SK-N-SH (cell line): ENCODE results near the gene CERS1. TPM values are rescaled to one million over a fixed set of nuclear protein-coding genes. Genes with fewer than 3 reads are reported as not detected.

Experiments
- CTCF ChIA-PET: fragments of 300-600, 350-600 bp; formaldehyde crosslinking; extraction: SDS; loops from one replicate; lab custom pipeline; 2021; lab: Yijun Ruan, JAX
- POLR2A ChIA-PET: fragments of 350-600 bp; sonication (Branson Sonifier 250); formaldehyde crosslinking; extraction: SDS; loops from one replicate; lab custom pipeline; 2020; ENCODE audit warnings: antibody characterized with exemption, inconsistent platforms; lab: Yijun Ruan, JAX
- DNase-seq: peaks from one replicate; pipeline ENCODE4 v3.0.0; 2012
- H2AFZ ChIP-seq: fragments of 200-600 bp; sonication (generic); 2 replicates; pipeline ENCODE4 v1.8.1; 2016; ENCODE audit warnings: antibody characterized with exemption, mild to moderate bottlenecking, low read depth
- H3F3A ChIP-seq: fragments of 200-600 bp; sonication (generic); replicated peaks from 2 replicates; pipeline ENCODE3; 2016; ENCODE audit warnings: antibody characterized with exemption, mild to moderate bottlenecking; ENCODE audit not compliant: insufficient read depth
- H3K27ac ChIP-seq, 2 experiments: fragments of 200-500 bp in 1 of 2; fragments of 200-600 bp in 1 of 2; sonication (Bioruptor generic) in 1 of 2; sonication (generic), shearing (Covaris generic) in 1 of 2; 2 replicates each; pipeline versions ENCODE4 v1.5.1 to v1.6.1; 2014 to 2016; ENCODE audit warnings: low read depth in 2 of 2, inconsistent platforms in 1 of 2, low read length in 1 of 2, mild to moderate bottlenecking in 1 of 2, mixed read lengths in 1 of 2
- H3K27me3 ChIP-seq: fragments of 200-600 bp; sonication (generic), shearing (Covaris generic); 2 replicates; pipeline ENCODE4 v1.6.1; 2016; ENCODE audit warnings: mixed run types; ENCODE audit not compliant: insufficient read depth
- H3K36me3 ChIP-seq, 2 experiments: fragments of 200-500 bp in 1 of 2; fragments of 200-600 bp in 1 of 2; sonication (Bioruptor generic) in 1 of 2; sonication (generic) in 1 of 2; replicated peaks in 1 of 2; 2 replicates each; pipeline versions ENCODE3 to v1.5.1; 2014 to 2016; ENCODE audit warnings: low read length in 1 of 2, mild to moderate bottlenecking in 1 of 2; ENCODE audit not compliant: insufficient read depth in 2 of 2, control insufficient read depth in 1 of 2
- H3K4me1 ChIP-seq, 2 experiments: fragments of 200-500 bp in 1 of 2; fragments of 200-600 bp in 1 of 2; sonication (Bioruptor generic) in 1 of 2; sonication (generic), shearing (Covaris generic) in 1 of 2; 2 replicates each; pipeline versions ENCODE4 v1.5.1 to v1.6.1; 2014 to 2016; ENCODE audit warnings: low read depth in 1 of 2, low read length in 1 of 2, mixed run types in 1 of 2; ENCODE audit not compliant: insufficient read depth in 2 of 2, control insufficient read depth in 1 of 2
- H3K4me2 ChIP-seq: fragments of 200-600 bp; sonication (generic), shearing (Covaris generic); 2 replicates; pipeline ENCODE4 v1.6.1; 2017; ENCODE audit warnings: mixed run types
- H3K4me3 ChIP-seq, 2 experiments: fragments of 200-500 bp in 1 of 2; fragments of 200-600 bp in 1 of 2; sonication (Bioruptor generic) in 1 of 2; sonication (generic), shearing (Covaris generic) in 1 of 2; 2 replicates each; pipeline versions ENCODE4 v1.5.1 to v1.8.1; 2014 to 2016; ENCODE audit warnings: low read depth in 2 of 2, inconsistent platforms in 1 of 2, low read length in 1 of 2, mild to moderate bottlenecking in 1 of 2, mixed read lengths in 1 of 2, moderate library complexity in 1 of 2
- H3K79me2 ChIP-seq: fragments of 200-600 bp; sonication (generic); 2 replicates; pipeline ENCODE4 v1.8.1; 2017; ENCODE audit warnings: mild to moderate bottlenecking; ENCODE audit not compliant: insufficient read depth
- H3K9ac ChIP-seq: fragments of 200-600 bp; sonication (generic); 2 replicates; pipeline ENCODE4 v1.6.1; 2017; ENCODE audit warnings: mixed run types
- H3K9me2 ChIP-seq: fragments of 200-600 bp; sonication (generic); 2 replicates; pipeline ENCODE4 v1.6.1; 2017; ENCODE audit warnings: mixed run types
- H3K9me3 ChIP-seq: fragments of 200-600 bp; sonication (generic); 2 replicates; pipeline ENCODE4 v1.6.1; 2017; ENCODE audit warnings: mixed run types, mild to moderate bottlenecking, moderate library complexity
- H4K20me1 ChIP-seq: fragments of 200-600 bp; sonication (generic); 2 replicates; pipeline ENCODE4 v1.6.1; 2017; ENCODE audit warnings: mild to moderate bottlenecking, mixed run types; ENCODE audit not compliant: insufficient read depth
- CHD2 ChIP-seq: fragments of 150-350 bp; IDR thresholded peaks from 2 replicates; pipeline ENCODE4 v1.6.1; 2018; ENCODE audit warnings: low read length; ENCODE audit not compliant: partially characterized antibody
- EP300 ChIP-seq, 2 experiments: IDR thresholded peaks; 2 replicates each; pipeline versions ENCODE4 v1.4.0 to v1.6.1; 2012; ENCODE audit warnings: borderline replicate concordance in 1 of 2, low read depth in 1 of 2, low read length in 1 of 2
- FOXM1 ChIP-seq: IDR thresholded peaks from 2 replicates; pipeline ENCODE4 v1.4.0; 2012; ENCODE audit warnings: low read depth, mild to moderate bottlenecking
- MEF2A ChIP-seq: IDR thresholded peaks from 2 replicates; pipeline ENCODE4 v1.4.0; 2012; ENCODE audit warnings: low read depth, borderline replicate concordance
- RXRA ChIP-seq: IDR thresholded peaks from 2 replicates; pipeline ENCODE4 v1.4.0; 2012; ENCODE audit warnings: low read depth, mild to moderate bottlenecking, borderline replicate concordance
- SIN3A ChIP-seq: IDR thresholded peaks from 2 replicates; pipeline ENCODE4 v1.6.1; 2012; ENCODE audit warnings: low read depth, mild to moderate bottlenecking, low read length, moderate library complexity, borderline replicate concordance
- SMC3 ChIP-seq: IDR thresholded peaks from 2 replicates; pipeline ENCODE4 v1.6.1; 2012; ENCODE audit warnings: low read depth, low read length, improper control_type of control experiment
- TCF12 ChIP-seq: IDR thresholded peaks from 2 replicates; pipeline ENCODE4 v1.4.0; 2012
- TEAD4 ChIP-seq: IDR thresholded peaks from 2 replicates; pipeline ENCODE4 v1.4.0; 2012; ENCODE audit warnings: mild to moderate bottlenecking, borderline replicate concordance; ENCODE audit not compliant: insufficient read depth
- WGBS: methylation state at CpG from one replicate; pipeline ENCODE4 v1.1.6; 2017; ENCODE audit warnings: low lambda C conversion rate; 5-methylcytosine and 5-hydroxymethylcytosine counted together
- polyA plus RNA-seq, 3 experiments: library from polyadenylated mRNA; depleted of rRNA; stranded (reverse); fragments of >200 nt; gene quantifications; 2 replicates each; pipeline ENCODE4 v1.2.3, GENCODE V29; 2012
- TF ChIP-seq, protein P1 (sequence below): fragments of 200-600 bp; sonication (generic); IDR thresholded peaks from 2 replicates; pipeline ENCODE4 v1.6.1; 2017; ENCODE audit warnings: antibody characterized with exemption, mild to moderate bottlenecking, moderate library complexity
- TF ChIP-seq, protein P2 (sequence below): IDR thresholded peaks from 2 replicates; pipeline ENCODE4 v1.4.0; 2012; ENCODE audit warnings: low read depth
- TF ChIP-seq, protein P3 (sequence below): fragments of 150-350 bp; IDR thresholded peaks from 2 replicates; pipeline ENCODE4 v1.6.1; 2016; ENCODE audit warnings: mild to moderate bottlenecking, low read depth, low read length
- TF ChIP-seq, protein P4 (sequence below): IDR thresholded peaks from 2 replicates; pipeline ENCODE4 v1.6.1; 2012; ENCODE audit warnings: mild to moderate bottlenecking, low read depth, low read length, moderate library complexity

Gene CERS1
- polyA plus RNA-seq, 1 of the 3 experiments (the other 2 are of a cell fraction): 7.3 TPM

GRCh38 chr19:18870531-18871172 is 25.3 kb downstream of the CERS1 start:
- Histone ChIP-seq H3K79me2 (no peaks in the 10 kb centered on the region), H3K4me2 (no peak overlapping the region), H3F3A (peaks cover 12% of the 10 kb centered on the region)
- 93% methylated on average over 24 of the region's 25 CpGs for WGBS
- TF ChIP-seq TCF12: no peak
- TF ChIP-seq, protein P1, sequence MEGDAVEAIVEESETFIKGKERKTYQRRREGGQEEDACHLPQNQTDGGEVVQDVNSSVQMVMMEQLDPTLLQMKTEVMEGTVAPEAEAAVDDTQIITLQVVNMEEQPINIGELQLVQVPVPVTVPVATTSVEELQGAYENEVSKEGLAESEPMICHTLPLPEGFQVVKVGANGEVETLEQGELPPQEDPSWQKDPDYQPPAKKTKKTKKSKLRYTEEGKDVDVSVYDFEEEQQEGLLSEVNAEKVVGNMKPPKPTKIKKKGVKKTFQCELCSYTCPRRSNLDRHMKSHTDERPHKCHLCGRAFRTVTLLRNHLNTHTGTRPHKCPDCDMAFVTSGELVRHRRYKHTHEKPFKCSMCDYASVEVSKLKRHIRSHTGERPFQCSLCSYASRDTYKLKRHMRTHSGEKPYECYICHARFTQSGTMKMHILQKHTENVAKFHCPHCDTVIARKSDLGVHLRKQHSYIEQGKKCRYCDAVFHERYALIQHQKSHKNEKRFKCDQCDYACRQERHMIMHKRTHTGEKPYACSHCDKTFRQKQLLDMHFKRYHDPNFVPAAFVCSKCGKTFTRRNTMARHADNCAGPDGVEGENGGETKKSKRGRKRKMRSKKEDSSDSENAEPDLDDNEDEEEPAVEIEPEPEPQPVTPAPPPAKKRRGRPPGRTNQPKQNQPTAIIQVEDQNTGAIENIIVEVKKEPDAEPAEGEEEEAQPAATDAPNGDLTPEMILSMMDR: no peak
- no peak for TF ChIP-seq TEAD4
- TF ChIP-seq, protein P2, sequence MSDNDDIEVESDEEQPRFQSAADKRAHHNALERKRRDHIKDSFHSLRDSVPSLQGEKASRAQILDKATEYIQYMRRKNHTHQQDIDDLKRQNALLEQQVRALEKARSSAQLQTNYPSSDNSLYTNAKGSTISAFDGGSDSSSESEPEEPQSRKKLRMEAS: no peak
- no peak for TF ChIP-seq SIN3A
- no peak for TF ChIP-seq MEF2A
- TF ChIP-seq, protein P3, sequence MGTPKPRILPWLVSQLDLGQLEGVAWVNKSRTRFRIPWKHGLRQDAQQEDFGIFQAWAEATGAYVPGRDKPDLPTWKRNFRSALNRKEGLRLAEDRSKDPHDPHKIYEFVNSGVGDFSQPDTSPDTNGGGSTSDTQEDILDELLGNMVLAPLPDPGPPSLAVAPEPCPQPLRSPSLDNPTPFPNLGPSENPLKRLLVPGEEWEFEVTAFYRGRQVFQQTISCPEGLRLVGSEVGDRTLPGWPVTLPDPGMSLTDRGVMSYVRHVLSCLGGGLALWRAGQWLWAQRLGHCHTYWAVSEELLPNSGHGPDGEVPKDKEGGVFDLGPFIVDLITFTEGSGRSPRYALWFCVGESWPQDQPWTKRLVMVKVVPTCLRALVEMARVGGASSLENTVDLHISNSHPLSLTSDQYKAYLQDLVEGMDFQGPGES: no peak
- no peak for TF ChIP-seq FOXM1
- TF ChIP-seq, protein P4, sequence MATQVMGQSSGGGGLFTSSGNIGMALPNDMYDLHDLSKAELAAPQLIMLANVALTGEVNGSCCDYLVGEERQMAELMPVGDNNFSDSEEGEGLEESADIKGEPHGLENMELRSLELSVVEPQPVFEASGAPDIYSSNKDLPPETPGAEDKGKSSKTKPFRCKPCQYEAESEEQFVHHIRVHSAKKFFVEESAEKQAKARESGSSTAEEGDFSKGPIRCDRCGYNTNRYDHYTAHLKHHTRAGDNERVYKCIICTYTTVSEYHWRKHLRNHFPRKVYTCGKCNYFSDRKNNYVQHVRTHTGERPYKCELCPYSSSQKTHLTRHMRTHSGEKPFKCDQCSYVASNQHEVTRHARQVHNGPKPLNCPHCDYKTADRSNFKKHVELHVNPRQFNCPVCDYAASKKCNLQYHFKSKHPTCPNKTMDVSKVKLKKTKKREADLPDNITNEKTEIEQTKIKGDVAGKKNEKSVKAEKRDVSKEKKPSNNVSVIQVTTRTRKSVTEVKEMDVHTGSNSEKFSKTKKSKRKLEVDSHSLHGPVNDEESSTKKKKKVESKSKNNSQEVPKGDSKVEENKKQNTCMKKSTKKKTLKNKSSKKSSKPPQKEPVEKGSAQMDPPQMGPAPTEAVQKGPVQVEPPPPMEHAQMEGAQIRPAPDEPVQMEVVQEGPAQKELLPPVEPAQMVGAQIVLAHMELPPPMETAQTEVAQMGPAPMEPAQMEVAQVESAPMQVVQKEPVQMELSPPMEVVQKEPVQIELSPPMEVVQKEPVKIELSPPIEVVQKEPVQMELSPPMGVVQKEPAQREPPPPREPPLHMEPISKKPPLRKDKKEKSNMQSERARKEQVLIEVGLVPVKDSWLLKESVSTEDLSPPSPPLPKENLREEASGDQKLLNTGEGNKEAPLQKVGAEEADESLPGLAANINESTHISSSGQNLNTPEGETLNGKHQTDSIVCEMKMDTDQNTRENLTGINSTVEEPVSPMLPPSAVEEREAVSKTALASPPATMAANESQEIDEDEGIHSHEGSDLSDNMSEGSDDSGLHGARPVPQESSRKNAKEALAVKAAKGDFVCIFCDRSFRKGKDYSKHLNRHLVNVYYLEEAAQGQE: no peak
- no peak for TF ChIP-seq SMC3
- no peak for TF ChIP-seq RXRA
- TF ChIP-seq EP300 (IDR thresholded peaks at IDR 0.05; ENCODE audit: borderline replicate concordance in 1 of 2, low read depth in 1 of 2, low read length in 1 of 2): no peak
- TF ChIP-seq CHD2: no peak
- TF ChIP-seq, all 33 proteins: peak for 0
- Histone ChIP-seq H3K36me3 (peaks cover 10 to 28% of the 10 kb centered on the region in 2 experiments), H3K27ac (no peak overlapping the region), H2AFZ (no peak overlapping the region), H4K20me1 (no peaks in the 10 kb centered on the region), H3K4me1 (no peaks in the 10 kb centered on the region), H3K9me2 (no peaks in the 10 kb centered on the region), H3K4me3 (no peak overlapping the region), H3K27me3 (no peaks in the 10 kb centered on the region), H3K9ac (no peak overlapping the region), H3K9me3 (no peaks in the 10 kb centered on the region)
- no peak for DNase-seq
- ChIA-PET POLR2A (no interaction called here), CTCF (no interaction called here)
